KMS-11 (cell line): Measurements from ENCODE around the gene TMEM131L.
"Not testable (repeated sequence)": the region's sequence is repeated elsewhere in the genome, so short reads cannot be mapped to it uniquely, and the experiment has no call there.

ENCODE experiments used
- H2AFZ ChIP-seq: fragments of 200-600 bp; sonication (generic); 2 replicates; pipeline ENCODE4 v1.6.1; 2016; ENCODE audit warnings: antibody characterized with exemption, mixed run types, low read depth
- H3K27ac ChIP-seq: fragments of 200-600 bp; sonication (generic); 2 replicates; pipeline ENCODE4 v1.6.1; 2016; ENCODE audit warnings: mild to moderate bottlenecking, mixed run types
- H3K27me3 ChIP-seq: fragments of 200-600 bp; sonication (generic); 2 replicates; pipeline ENCODE4 v1.6.1; 2017; ENCODE audit warnings: mild to moderate bottlenecking, low read depth, mixed run types, moderate library complexity; ENCODE audit not compliant: insufficient read depth
- H3K36me3 ChIP-seq: fragments of 200-600 bp; sonication (generic); 2 replicates; pipeline ENCODE4 v1.6.1; 2017; ENCODE audit warnings: mild to moderate bottlenecking, mixed run types; ENCODE audit not compliant: insufficient read depth
- H3K4me1 ChIP-seq: fragments of 200-600 bp; sonication (generic); 2 replicates; pipeline ENCODE4 v1.6.1; 2016; ENCODE audit warnings: mild to moderate bottlenecking, low read depth, mixed run types; ENCODE audit not compliant: poor library complexity, severe bottlenecking
- H3K4me2 ChIP-seq: fragments of 200-600 bp; sonication (generic); 2 replicates; pipeline ENCODE4 v1.7.0; 2016; ENCODE audit warnings: mild to moderate bottlenecking, mixed run types
- H3K4me3 ChIP-seq: fragments of 200-600 bp; sonication (generic); IDR thresholded peaks from 2 replicates; pipeline ENCODE4 v1.6.1; 2017; ENCODE audit warnings: low read depth, low read length, mixed read lengths; ENCODE audit not compliant: insufficient read depth
- H3K79me2 ChIP-seq: fragments of 200-600 bp; sonication (generic); 2 replicates; pipeline ENCODE4 v1.6.1; 2016; ENCODE audit warnings: low read depth, mixed run types; ENCODE audit not compliant: insufficient read depth
- H3K9ac ChIP-seq: fragments of 200-600 bp; sonication (generic); 2 replicates; pipeline ENCODE4 v1.6.1; 2016; ENCODE audit warnings: mild to moderate bottlenecking, mixed run types
- H4K20me1 ChIP-seq: fragments of 200-600 bp; sonication (generic); 2 replicates; pipeline ENCODE4 v1.6.1; 2016; ENCODE audit warnings: mild to moderate bottlenecking, mixed run types; ENCODE audit not compliant: insufficient read depth
- CTCF ChIP-seq: fragments of 200-600 bp; sonication (generic); conservative IDR thresholded peaks from 2 replicates; pipeline ENCODE4 v1.6.1; 2017; ENCODE audit warnings: low read depth, mild to moderate bottlenecking, antibody characterized with exemption, low read length, moderate library complexity, mixed read lengths

Gene TMEM131L

GRCh38 chr4:153451911-153452657 lies 14.1 kb upstream of the TMEM131L start:
- no peaks in the 10 kb centered on the region for H3K27me3 ChIP-seq
- no peak overlapping the region for H3K4me2 ChIP-seq
- H4K20me1 ChIP-seq = no peaks in the 10 kb centered on the region
- H3K4me1 ChIP-seq = no peaks in the 10 kb centered on the region
- H3K4me3 ChIP-seq = no peak overlapping the region
- H2AFZ ChIP-seq = no peak overlapping the region
- no peaks in the 10 kb centered on the region for H3K79me2 ChIP-seq
- H3K27ac ChIP-seq = no peak overlapping the region
- no peak overlapping the region for H3K9ac ChIP-seq
- no peak for TF ChIP-seq CTCF
- H3K36me3 ChIP-seq = no peaks in the 10 kb centered on the region

GRCh38 chr4:153452658-153453378 lies 13.3 kb upstream of the TMEM131L start:
- no peak for TF ChIP-seq CTCF
- Histone ChIP-seq H2AFZ (no peak overlapping the region), H3K4me1 (no peaks in the 10 kb centered on the region), H3K4me3 (no peak overlapping the region), H3K79me2 (no peaks in the 10 kb centered on the region), H3K36me3 (no peaks in the 10 kb centered on the region), H3K4me2 (no peak overlapping the region), H3K27me3 (no peaks in the 10 kb centered on the region), H4K20me1 (no peaks in the 10 kb centered on the region), H3K27ac (no peak overlapping the region), H3K9ac (no peak overlapping the region)

GRCh38 chr4:153453402-153453801 lies 12.8 kb upstream of the TMEM131L start:
- no peaks in the 10 kb centered on the region for H3K4me1 ChIP-seq
- no peaks in the 10 kb centered on the region for H3K27me3 ChIP-seq
- no peaks in the 10 kb centered on the region for H3K36me3 ChIP-seq
- H3K4me3 ChIP-seq = no peak overlapping the region
- no peaks in the 10 kb centered on the region for H4K20me1 ChIP-seq
- no peak overlapping the region for H3K9ac ChIP-seq
- no peak for TF ChIP-seq CTCF
- H2AFZ ChIP-seq = no peak overlapping the region
- no peak overlapping the region for H3K27ac ChIP-seq
- no peaks in the 10 kb centered on the region for H3K79me2 ChIP-seq
- H3K4me2 ChIP-seq = no peak overlapping the region

GRCh38 chr4:153458969-153459368 lies 7.2 kb upstream of the TMEM131L start:
- no peak overlapping the region for H3K4me2 ChIP-seq
- no peaks in the 10 kb centered on the region for H3K79me2 ChIP-seq
- TF ChIP-seq CTCF = no peak

GRCh38 chr4:153461549-153461948 lies 4.6 kb upstream of the TMEM131L start:
- H3K4me1 ChIP-seq = peaks cover 12% of the 10 kb centered on the region
- H3K27me3 ChIP-seq, H3K4me2 ChIP-seq, H3K36me3 ChIP-seq, H3K79me2 ChIP-seq, H3K9ac ChIP-seq, H3K27ac ChIP-seq, H4K20me1 ChIP-seq, H2AFZ ChIP-seq, H3K4me3 ChIP-seq: not testable (repeated sequence)

More at GRCh38 chr4:153458969-153459368, 7.2 kb upstream of the TMEM131L start:
- Histone ChIP-seq H4K20me1 (no peaks in the 10 kb centered on the region), H3K27ac (no peak overlapping the region), H2AFZ (no peak overlapping the region), H3K4me1 (no peaks in the 10 kb centered on the region), H3K9ac (no peak overlapping the region), H3K36me3 (no peaks in the 10 kb centered on the region), H3K27me3 (no peaks in the 10 kb centered on the region), H3K4me3 (no peak overlapping the region)
